ENCODE data around the gene LMTK3. TPM values are rescaled to one million over a fixed set of nuclear protein-coding genes. Genes with fewer than 3 reads are reported as not detected.

Gene LMTK3
- total and polyA plus RNA-seq, 2 of the 13 experiments (the other 11 are each of a cell fraction or from before 2014, with no cell fraction given), result 0.18 to 0.29 TPM

DNA sequence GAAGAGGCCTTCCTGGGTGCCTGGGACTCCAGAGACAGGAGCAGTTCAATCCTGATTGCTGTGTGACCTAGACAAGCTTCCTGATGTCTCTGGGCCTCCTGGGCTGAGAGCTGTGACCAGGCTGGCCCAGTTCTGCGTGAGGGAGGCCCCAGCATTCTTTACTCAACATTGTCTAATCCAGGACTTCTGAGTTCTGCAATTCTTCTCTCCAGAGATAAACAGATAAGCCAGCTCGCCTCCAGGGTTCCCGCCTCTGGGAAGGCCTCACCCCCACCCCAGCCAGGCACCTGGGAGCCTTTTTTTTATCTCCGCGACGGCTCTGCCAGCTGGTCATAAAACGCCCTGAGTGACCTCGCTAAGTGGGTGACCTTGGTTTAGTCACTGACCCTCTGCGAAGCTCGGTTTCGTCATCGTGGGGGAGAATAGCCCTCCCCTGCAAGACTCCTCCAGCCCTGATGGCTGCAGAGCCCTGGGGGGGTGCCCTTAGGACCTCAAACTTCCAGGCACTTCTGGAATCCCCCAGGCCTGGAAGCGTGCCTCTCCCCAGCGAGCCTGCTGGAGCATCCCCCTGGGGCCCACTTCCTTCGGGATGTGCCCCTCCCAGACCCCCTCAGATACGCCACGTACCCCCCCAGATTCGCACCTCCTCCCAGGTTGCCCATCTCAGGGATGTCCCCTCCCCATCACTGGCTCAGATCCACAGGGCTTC, 42.2 kb upstream of the LMTK3 start (continued):
- TF ChIP-seq, protein P1, sequence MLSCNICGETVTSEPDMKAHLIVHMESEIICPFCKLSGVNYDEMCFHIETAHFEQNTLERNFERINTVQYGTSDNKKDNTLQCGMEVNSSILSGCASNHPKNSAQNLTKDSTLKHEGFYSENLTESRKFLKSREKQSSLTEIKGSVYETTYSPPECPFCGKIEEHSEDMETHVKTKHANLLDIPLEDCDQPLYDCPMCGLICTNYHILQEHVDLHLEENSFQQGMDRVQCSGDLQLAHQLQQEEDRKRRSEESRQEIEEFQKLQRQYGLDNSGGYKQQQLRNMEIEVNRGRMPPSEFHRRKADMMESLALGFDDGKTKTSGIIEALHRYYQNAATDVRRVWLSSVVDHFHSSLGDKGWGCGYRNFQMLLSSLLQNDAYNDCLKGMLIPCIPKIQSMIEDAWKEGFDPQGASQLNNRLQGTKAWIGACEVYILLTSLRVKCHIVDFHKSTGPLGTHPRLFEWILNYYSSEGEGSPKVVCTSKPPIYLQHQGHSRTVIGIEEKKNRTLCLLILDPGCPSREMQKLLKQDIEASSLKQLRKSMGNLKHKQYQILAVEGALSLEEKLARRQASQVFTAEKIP (CRISPR knock-in tag; IDR thresholded peaks at IDR 0.05; ENCODE audit: borderline replicate concordance), result no peak
- TF ChIP-seq ZNF724P (CRISPR knock-in tag; IDR thresholded peaks at IDR 0.05; ENCODE audit: borderline replicate concordance) (no peak), MZF1 (CRISPR knock-in tag; IDR thresholded peaks at IDR 0.05; ENCODE audit: borderline replicate concordance) (no peak), ZNF136 (CRISPR knock-in tag; IDR thresholded peaks at IDR 0.05; ENCODE audit: low read depth) (no peak), ZNF614 (CRISPR knock-in tag; IDR thresholded peaks at IDR 0.05; ENCODE audit: borderline replicate concordance) (no peak), ZNF777 (CRISPR knock-in tag; IDR thresholded peaks at IDR 0.05) (peak; percentile 22; the same call in 1 of the 2 replicates), HNRNPL (IDR thresholded peaks at IDR 0.05; ENCODE audit: low read depth, low read length) (no peak), ZNF260 (CRISPR knock-in tag; IDR thresholded peaks at IDR 0.05; ENCODE audit: borderline replicate concordance, low read depth) (no peak), CC2D1A (CRISPR knock-in tag; IDR thresholded peaks at IDR 0.05) (no peak), ZNF264 (CRISPR knock-in tag; IDR thresholded peaks at IDR 0.05) (no peak), ZNF598 (CRISPR knock-in tag; IDR thresholded peaks at IDR 0.05; ENCODE audit: borderline replicate concordance) (no peak), ESRRA (CRISPR knock-in tag; IDR thresholded peaks at IDR 0.05; ENCODE audit: low read depth) (peak; percentile 83), TEAD3 (CRISPR knock-in tag; optimal IDR thresholded peaks at IDR 0.05; ENCODE audit: borderline replicate concordance) (peak; percentile 32), ZNF75D (CRISPR knock-in tag; IDR thresholded peaks at IDR 0.05; ENCODE audit: borderline replicate concordance) (no peak)
- TF ChIP-seq, protein P2, sequence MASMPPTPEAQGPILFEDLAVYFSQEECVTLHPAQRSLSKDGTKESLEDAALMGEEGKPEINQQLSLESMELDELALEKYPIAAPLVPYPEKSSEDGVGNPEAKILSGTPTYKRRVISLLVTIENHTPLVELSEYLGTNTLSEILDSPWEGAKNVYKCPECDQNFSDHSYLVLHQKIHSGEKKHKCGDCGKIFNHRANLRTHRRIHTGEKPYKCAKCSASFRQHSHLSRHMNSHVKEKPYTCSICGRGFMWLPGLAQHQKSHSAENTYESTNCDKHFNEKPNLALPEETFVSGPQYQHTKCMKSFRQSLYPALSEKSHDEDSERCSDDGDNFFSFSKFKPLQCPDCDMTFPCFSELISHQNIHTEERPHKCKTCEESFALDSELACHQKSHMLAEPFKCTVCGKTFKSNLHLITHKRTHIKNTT (CRISPR knock-in tag; IDR thresholded peaks at IDR 0.05), result no peak
- TF ChIP-seq, protein P3, sequence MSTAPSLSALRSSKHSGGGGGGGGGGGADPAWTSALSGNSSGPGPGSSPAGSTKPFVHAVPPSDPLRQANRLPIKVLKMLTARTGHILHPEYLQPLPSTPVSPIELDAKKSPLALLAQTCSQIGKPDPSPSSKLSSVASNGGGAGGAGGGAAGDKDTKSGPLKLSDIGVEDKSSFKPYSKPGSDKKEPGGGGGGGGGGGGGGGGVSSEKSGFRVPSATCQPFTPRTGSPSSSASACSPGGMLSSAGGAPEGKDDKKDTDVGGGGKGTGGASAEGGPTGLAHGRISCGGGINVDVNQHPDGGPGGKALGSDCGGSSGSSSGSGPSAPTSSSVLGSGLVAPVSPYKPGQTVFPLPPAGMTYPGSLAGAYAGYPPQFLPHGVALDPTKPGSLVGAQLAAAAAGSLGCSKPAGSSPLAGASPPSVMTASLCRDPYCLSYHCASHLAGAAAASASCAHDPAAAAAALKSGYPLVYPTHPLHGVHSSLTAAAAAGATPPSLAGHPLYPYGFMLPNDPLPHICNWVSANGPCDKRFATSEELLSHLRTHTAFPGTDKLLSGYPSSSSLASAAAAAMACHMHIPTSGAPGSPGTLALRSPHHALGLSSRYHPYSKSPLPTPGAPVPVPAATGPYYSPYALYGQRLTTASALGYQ (CRISPR knock-in tag; IDR thresholded peaks at IDR 0.05), result no peak
- TF ChIP-seq, protein P4, sequence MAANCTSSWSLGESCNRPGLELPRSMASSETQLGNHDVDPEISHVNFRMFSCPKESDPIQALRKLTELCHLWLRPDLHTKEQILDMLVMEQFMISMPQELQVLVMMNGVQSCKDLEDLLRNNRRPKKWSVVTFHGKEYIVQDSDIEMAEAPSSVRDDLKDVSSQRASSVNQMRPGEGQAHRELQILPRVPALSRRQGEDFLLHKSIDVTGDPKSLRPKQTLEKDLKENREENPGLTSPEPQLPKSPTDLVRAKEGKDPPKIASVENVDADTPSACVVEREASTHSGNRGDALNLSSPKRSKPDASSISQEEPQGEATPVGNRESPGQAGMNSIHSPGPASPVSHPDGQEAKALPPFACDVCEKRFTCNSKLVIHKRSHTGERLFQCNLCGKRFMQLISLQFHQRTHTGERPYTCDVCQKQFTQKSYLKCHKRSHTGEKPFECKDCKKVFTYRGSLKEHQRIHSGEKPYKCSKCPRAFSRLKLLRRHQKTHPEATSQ (CRISPR knock-in tag; IDR thresholded peaks at IDR 0.05; ENCODE audit: borderline replicate concordance), result no peak
- TF ChIP-seq, protein P5, sequence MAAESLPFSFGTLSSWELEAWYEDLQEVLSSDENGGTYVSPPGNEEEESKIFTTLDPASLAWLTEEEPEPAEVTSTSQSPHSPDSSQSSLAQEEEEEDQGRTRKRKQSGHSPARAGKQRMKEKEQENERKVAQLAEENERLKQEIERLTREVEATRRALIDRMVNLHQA (CRISPR knock-in tag; IDR thresholded peaks at IDR 0.05), result no peak
- TF ChIP-seq, protein P6, sequence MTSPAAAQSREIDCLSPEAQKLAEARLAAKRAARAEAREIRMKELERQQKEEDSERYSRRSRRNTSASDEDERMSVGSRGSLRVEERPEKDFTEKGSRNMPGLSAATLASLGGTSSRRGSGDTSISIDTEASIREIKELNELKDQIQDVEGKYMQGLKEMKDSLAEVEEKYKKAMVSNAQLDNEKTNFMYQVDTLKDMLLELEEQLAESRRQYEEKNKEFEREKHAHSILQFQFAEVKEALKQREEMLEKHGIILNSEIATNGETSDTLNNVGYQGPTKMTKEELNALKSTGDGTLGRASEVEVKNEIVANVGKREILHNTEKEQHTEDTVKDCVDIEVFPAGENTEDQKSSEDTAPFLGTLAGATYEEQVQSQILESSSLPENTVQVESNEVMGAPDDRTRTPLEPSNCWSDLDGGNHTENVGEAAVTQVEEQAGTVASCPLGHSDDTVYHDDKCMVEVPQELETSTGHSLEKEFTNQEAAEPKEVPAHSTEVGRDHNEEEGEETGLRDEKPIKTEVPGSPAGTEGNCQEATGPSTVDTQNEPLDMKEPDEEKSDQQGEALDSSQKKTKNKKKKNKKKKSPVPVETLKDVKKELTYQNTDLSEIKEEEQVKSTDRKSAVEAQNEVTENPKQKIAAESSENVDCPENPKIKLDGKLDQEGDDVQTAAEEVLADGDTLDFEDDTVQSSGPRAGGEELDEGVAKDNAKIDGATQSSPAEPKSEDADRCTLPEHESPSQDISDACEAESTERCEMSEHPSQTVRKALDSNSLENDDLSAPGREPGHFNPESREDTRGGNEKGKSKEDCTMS (CRISPR knock-in tag; conservative IDR thresholded peaks at IDR 0.05), result no peak

Measured in HepG2 (cell line).